Stomach (tissue), 4 donors: ENCODE data around the gene SRF.

Source experiments
- EP300 ChIP-seq: sonication (generic); formaldehyde crosslinking; IDR thresholded peaks from one replicate; pipeline ENCODE4 v1.6.1; 2017; ENCODE audit warnings: antibody characterized with exemption
- POLR2A ChIP-seq, 4 donors: fragments of 450-650 bp; IDR thresholded peaks; one replicate each; pipeline ENCODE4 v1.6.1; 2016; ENCODE audit warnings: antibody characterized with exemption in 4 of 4, control low read depth in 2 of 4, mild to moderate bottlenecking in 1 of 4, moderate library complexity in 1 of 4
- POLR2AphosphoS5 ChIP-seq, 3 donors: sonication (generic); formaldehyde crosslinking; IDR thresholded peaks; one replicate each; pipeline ENCODE4 v1.6.1; 2016; ENCODE audit warnings: antibody characterized with exemption in 3 of 3
- TF ChIP-seq, protein P1 (sequence below), 7 experiments: fragments of 450-650 bp in 4 of 7; fragments of 200-600 bp in 3 of 7; sonication (generic) in 3 of 7; IDR thresholded peaks; one replicate each; pipeline ENCODE4 v1.5.1; 2016 to 2019; ENCODE audit warnings: antibody characterized with exemption in 7 of 7, control low read depth in 2 of 7, mild to moderate bottlenecking in 1 of 7

DNA sequence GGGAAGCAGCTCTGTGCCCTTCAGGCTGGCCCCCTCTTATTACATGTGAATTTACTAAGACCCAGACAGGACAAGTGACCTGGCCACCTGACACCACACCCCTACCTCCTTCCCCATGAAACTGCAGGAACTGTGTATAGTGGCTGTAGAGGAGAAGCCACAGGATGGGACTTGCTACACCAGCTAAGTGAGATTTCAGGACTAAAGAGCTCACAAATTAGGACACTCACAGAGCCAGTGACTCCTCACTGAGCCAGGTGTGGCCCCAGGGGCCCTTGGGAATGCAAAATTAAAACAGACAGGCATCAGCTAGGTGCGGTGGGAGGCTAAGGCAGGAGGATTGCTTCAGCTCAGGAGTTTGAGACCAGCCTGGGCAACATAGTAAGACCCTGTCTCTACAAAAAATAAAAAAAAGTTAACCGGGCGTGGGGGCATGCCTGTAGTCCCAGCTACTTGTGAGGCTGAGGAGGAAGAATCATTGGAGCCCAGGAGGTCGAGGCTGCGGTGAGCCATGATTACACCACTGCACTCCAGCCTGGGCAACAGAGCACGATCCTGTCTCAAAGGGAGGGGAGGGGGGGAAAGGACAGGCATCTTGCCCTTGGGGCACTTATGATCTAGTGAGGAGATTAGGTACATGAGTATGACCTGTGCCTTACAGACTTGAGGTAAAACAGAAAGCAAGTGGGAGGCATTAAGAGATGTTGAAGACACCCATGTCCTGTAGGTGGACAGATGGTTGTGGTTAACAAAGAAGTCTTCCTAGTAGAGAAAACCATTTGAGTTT, 23.2 kb upstream of the SRF start:
- TF ChIP-seq POLR2A (IDR thresholded peaks at IDR 0.05): no peak
- TF ChIP-seq, protein P1, sequence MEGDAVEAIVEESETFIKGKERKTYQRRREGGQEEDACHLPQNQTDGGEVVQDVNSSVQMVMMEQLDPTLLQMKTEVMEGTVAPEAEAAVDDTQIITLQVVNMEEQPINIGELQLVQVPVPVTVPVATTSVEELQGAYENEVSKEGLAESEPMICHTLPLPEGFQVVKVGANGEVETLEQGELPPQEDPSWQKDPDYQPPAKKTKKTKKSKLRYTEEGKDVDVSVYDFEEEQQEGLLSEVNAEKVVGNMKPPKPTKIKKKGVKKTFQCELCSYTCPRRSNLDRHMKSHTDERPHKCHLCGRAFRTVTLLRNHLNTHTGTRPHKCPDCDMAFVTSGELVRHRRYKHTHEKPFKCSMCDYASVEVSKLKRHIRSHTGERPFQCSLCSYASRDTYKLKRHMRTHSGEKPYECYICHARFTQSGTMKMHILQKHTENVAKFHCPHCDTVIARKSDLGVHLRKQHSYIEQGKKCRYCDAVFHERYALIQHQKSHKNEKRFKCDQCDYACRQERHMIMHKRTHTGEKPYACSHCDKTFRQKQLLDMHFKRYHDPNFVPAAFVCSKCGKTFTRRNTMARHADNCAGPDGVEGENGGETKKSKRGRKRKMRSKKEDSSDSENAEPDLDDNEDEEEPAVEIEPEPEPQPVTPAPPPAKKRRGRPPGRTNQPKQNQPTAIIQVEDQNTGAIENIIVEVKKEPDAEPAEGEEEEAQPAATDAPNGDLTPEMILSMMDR (IDR thresholded peaks at IDR 0.05): no peak
- no peak for TF ChIP-seq POLR2AphosphoS5 (IDR thresholded peaks at IDR 0.05)
- no peak for TF ChIP-seq EP300
